LNCAP (cell line): ENCODE results near the gene CAMK2A.

Source experiments
- TF ChIP-seq, protein P1 (sequence below): fragments of 450-650 bp; IDR thresholded peaks from 2 replicates; pipeline ENCODE4 v1.5.1; 2017; ENCODE audit warnings: mild to moderate bottlenecking

CAMK2A gene

DNA sequence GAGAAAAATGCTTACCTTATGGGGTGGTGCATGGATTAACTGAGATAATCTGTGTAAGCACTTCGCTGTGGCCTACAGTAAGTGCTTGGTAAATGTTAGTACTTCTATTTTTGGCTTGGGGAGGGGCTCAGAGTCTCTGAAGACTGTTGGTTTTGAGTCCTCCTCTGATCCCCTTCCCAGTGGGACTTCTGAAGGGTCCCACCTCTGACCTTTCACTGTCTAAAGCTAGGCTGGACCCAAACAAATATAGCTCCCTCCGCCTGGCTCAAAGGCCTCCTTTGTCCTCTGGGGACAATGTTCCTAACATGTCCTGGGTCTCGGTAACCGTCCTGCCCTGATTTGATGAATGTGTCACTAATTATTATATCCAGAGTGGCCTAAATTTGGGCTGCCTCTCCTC lies 34.8 kb downstream of the CAMK2A start:
- TF ChIP-seq, protein P1, sequence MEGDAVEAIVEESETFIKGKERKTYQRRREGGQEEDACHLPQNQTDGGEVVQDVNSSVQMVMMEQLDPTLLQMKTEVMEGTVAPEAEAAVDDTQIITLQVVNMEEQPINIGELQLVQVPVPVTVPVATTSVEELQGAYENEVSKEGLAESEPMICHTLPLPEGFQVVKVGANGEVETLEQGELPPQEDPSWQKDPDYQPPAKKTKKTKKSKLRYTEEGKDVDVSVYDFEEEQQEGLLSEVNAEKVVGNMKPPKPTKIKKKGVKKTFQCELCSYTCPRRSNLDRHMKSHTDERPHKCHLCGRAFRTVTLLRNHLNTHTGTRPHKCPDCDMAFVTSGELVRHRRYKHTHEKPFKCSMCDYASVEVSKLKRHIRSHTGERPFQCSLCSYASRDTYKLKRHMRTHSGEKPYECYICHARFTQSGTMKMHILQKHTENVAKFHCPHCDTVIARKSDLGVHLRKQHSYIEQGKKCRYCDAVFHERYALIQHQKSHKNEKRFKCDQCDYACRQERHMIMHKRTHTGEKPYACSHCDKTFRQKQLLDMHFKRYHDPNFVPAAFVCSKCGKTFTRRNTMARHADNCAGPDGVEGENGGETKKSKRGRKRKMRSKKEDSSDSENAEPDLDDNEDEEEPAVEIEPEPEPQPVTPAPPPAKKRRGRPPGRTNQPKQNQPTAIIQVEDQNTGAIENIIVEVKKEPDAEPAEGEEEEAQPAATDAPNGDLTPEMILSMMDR, result no peak

DNA sequence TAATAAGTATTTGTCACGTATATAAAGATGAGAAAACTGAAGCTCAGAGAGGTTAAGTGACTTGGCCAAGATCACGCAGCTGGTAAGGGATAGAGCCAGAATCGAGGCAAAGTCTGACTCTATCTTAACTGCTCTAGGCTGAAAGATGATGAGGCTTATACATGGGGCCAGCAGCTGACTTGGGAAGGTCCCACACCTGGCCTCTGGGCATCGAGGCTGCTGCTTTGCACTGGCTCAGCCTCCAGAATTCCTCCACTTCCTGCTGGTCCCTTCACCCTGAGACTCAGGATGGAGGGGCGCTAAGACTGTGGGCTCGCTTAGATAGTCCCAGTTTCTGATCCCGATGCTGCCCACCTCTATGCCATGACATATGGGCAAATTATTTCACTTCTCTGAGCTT lies 35.2 kb downstream of the CAMK2A start:
- TF ChIP-seq, protein P1, result no peak

DNA sequence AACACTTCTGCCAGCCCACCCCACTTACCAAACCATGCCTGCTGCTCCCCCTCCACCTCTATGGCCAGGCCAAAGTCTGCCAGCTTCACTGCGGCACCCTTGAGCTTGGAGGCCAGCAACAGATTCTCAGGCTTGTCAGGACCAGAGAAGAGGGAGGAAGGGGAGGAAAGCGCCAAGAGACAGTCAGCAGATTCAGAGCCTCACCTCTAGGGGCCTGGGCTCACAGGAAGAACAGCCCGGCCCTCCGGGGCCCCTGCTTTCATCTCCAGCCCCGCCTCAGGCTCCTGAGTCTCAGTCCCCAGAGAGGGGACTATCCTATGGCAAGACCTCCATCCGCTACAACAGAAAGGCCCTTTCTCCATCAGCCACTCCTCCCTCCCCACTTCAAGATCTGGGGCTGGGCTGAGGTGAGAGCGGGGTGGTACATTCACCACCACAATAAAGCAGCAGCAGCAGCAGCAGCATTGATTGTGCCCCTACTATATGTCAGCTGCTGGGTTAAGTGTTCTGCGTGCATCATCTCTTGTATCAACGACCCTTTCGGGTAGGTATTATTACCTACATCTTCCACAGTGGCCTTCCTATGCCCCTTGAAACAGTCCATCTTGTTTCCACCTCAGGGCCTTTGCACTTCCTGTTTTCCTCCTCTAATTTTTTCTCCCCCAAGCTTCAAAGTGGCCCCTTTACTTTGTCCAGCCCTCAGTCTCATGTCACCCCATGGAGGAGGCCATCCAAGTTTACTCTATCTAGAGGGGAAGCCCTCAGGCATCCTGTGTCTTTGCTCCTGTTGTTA lies 36.0 kb downstream of the CAMK2A start:
- TF ChIP-seq, protein P1, result no peak

DNA sequence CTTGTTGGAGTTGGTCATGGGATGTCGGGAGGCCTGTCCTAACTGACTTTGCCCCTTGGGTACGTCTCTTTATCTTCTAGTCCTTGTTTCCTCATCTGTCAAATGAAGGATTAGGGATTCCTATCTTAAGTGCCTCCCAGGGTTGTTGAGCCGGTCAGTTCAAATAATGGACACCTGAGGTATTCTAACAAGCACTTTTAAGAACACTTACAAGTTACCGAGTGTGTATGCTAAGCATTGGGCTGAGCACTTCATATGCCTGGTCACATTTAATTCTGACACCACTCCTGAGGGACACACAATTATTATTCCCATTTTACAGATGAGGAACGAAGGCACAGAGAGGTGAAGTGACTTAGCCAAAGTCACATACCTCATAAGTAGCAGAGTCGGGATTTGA lies 37.1 kb downstream of the CAMK2A start:
- TF ChIP-seq, protein P1, result no peak

DNA sequence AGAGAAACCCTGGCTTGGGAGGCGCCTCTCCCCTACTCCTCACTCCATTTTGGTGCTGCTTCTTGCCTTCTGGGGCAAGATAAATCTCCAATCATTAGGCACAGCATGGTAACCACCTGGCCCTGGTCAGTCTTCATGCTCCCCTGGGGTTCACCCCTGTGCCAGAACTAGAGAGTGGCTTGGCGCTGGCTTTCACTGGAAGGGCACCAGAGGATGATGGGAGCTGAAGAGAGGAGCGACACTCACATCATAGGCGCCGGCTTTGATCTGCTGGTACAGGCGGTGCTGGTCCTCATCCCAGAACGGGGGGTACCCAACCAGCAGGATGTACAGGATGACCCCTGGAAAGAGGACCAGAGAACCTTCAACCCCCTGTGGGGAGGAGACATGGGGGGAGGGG lies 38.1 kb downstream of the CAMK2A start:
- TF ChIP-seq, protein P1, result no peak

DNA sequence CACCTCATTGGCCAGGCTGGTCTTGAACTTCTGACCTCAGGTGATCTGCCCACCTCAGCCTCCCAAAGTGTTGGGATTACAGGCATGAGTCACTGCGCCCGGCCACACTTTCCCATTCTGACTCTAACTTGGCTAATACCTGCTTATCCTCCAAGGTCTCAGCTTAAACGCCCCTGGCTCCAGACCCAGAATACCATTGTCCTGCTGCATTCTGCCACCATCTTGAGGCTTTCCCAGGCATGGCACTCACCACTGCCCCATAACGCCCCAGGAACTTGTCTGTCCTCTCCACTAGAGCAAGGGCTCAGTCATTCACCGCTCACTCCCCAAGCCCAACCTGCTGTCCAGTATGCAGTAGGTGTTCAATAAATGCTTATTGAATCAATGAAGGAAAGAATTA lies 39.8 kb downstream of the CAMK2A start:
- TF ChIP-seq, protein P1, result no peak

DNA sequence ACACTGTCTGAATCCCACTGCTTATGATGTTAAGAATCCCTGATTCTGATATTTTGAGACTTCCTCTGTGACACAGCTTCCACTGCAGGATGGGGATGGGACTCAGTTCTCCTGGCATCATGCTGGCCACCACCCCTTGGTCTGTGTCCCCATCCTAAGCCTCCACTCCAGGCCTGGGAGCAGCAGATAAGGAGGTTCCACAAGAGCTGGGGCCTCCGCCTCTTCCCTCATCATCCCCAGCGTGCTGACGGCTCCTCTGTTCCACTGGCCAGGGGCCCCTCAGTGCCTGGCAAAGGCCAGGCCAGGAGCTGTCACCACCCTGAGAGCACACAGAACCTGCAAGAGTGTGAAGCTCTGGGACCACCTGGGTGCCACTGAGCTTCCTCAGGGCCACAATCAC lies 40.6 kb downstream of the CAMK2A start:
- TF ChIP-seq, protein P1, result no peak

DNA sequence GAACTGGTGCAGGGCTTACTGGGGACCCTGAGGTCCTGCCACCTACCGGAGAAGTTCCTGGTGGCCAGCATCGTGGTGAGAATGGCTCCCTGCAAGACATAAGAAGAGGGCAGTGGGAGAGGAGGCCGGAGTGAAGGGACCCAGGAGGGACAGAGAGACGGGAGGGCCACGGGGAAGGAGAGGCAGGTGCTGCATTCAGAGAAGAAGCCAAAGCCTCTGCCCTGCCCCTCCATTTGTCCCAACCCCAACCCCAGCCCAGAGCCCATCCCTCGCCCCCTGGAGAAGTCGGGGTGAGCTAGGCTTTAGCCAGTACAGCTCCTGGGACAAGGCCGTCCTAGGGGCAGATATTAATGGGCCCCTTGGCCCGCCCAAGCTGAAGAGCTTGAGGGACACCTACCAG lies 41.8 kb downstream of the CAMK2A start:
- TF ChIP-seq, protein P1, result no peak
